Progenitor cell of endocrine pancreas (in vitro differentiated cells): Measurements from ENCODE around the gene PAFAH1B1. TPM values are rescaled to one million over a fixed set of nuclear protein-coding genes. Genes with fewer than 3 reads are reported as not detected.

Experiments
- DNase-seq: peaks from one replicate; pipeline ENCODE4 v3.0.0; 2021; ENCODE audit warnings: low spot score; ENCODE audit not compliant: unreplicated experiment
- H3K27ac Mint-ChIP-seq: 2 replicates; pipeline ENCODE4 v1.8.0; 2021; ENCODE audit warnings: mild to moderate bottlenecking, moderate library complexity, mixed read lengths
- H3K27me3 Mint-ChIP-seq: 2 replicates; pipeline ENCODE4 v1.8.0; 2021; ENCODE audit warnings: mixed read lengths
- H3K36me3 Mint-ChIP-seq: 2 replicates; pipeline ENCODE4 v1.8.0; 2022; ENCODE audit warnings: mixed read lengths; ENCODE audit not compliant: insufficient read depth
- H3K4me1 Mint-ChIP-seq: 2 replicates; pipeline ENCODE4 v1.8.0; 2021; ENCODE audit warnings: low read depth, mixed read lengths
- H3K4me3 Mint-ChIP-seq: 2 replicates; pipeline ENCODE4 v1.8.0; 2021; ENCODE audit warnings: low read depth, mild to moderate bottlenecking, moderate library complexity, mixed read lengths
- H3K9me3 Mint-ChIP-seq: 2 replicates; pipeline ENCODE4 v1.8.0; 2021; ENCODE audit warnings: low read depth, mixed read lengths
- CTCF ChIP-seq: fragments of 200-600 bp; sonication (generic); IDR thresholded peaks from one replicate; pipeline ENCODE4 v1.5.0; 2021; ENCODE audit warnings: antibody characterized with exemption, mild to moderate bottlenecking; ENCODE audit not compliant: unreplicated experiment
- total RNA-seq: library from RNA; stranded (reverse); gene quantifications from 2 replicates; pipeline ENCODE4 v1.2.1, GENCODE V29; 2021

The PAFAH1B1 gene
- total RNA-seq, 1 donor from 2014 or later: 140 TPM

GRCh38 chr17:2595716-2596115 lies 2.3 kb downstream of the PAFAH1B1 start:
- Mint-ChIP-seq H3K36me3 (peaks cover 1% of the 10 kb centered on the region), H3K9me3 (no peaks in the 10 kb centered on the region), H3K27ac (no peak overlapping the region), H3K4me3 (peak overlapping the region; percentile 92), H3K27me3 (no peaks in the 10 kb centered on the region), H3K4me1 (peaks cover 35% of the 10 kb centered on the region)
- no peak for DNase-seq
- no peak for TF ChIP-seq CTCF

GRCh38 chr17:2598166-2598565 lies 4.7 kb downstream of the PAFAH1B1 start:
- H3K27me3 Mint-ChIP-seq: no peaks in the 10 kb centered on the region
- H3K4me1 Mint-ChIP-seq: peaks cover 39% of the 10 kb centered on the region
- H3K4me3 Mint-ChIP-seq: no peak overlapping the region
- no peak for TF ChIP-seq CTCF
- DNase-seq: no peak
- H3K9me3 Mint-ChIP-seq: no peaks in the 10 kb centered on the region
- H3K36me3 Mint-ChIP-seq: peaks cover 1% of the 10 kb centered on the region
- H3K27ac Mint-ChIP-seq: no peak overlapping the region

- Mint-ChIP-seq H3K9me3 (no peaks in the 10 kb centered on the region), H3K4me1 (peaks cover 29% of the 10 kb centered on the region), H3K27me3 (no peaks in the 10 kb centered on the region), H3K4me3 (no peak overlapping the region), H3K36me3 (peaks cover 3% of the 10 kb centered on the region), H3K27ac (peak overlapping the region; percentile 6)
- no peak for TF ChIP-seq CTCF
- no peak for DNase-seq
Measured at GRCh38 chr17:2602597-2603017, 9.2 kb downstream of the PAFAH1B1 start.

- Mint-ChIP-seq H3K4me3 (no peak overlapping the region), H3K4me1 (peaks cover 22% of the 10 kb centered on the region), H3K36me3 (peaks cover 1% of the 10 kb centered on the region), H3K9me3 (no peaks in the 10 kb centered on the region), H3K27ac (no peak overlapping the region), H3K27me3 (no peaks in the 10 kb centered on the region)
- no peak for TF ChIP-seq CTCF
- DNase-seq: no peak
Measured at GRCh38 chr17:2608350-2608913, 15.0 kb downstream of the PAFAH1B1 start.

GRCh38 chr17:2609091-2609490 lies 15.6 kb downstream of the PAFAH1B1 start:
- Mint-ChIP-seq H3K4me1 (peaks cover 22% of the 10 kb centered on the region), H3K27me3 (no peaks in the 10 kb centered on the region), H3K36me3 (peaks cover 1% of the 10 kb centered on the region), H3K9me3 (no peaks in the 10 kb centered on the region), H3K27ac (no peak overlapping the region), H3K4me3 (no peak overlapping the region)
- no peak for DNase-seq
- TF ChIP-seq CTCF: no peak
